ENCODE measurements around the gene RCAN2. TPM values are rescaled to one million over a fixed set of nuclear protein-coding genes. Genes with fewer than 3 reads are reported as not detected.

Gene RCAN2
- polyA plus RNA-seq, 1 donor = 4.7 TPM

DNA sequence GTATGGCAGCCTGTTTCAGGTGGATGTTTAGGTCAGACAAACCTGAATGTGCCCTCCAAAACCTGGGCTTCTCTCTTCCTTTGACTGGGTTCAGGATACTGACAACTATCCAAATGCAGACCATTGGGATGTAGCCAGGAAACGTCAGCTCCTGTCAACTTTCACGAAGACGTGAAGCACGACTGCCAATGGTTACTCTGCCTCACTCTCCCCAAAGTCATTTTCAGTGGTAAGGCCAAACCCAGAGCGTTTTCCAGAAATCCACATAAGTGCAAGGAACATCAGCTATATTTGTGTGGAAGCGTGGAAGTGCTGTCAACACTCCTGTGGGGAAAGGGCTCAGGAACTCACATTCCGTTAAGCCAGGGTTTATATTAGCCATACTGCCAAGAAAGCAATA is 20.1 kb upstream of the RCAN2 start:
- DNase-seq = no peak
- H3K4me1 ChIP-seq (ENCODE audit: control insufficient read depth, insufficient read depth, low read length) = no peaks in the 10 kb centered on the region
- H3K27ac ChIP-seq (ENCODE audit: low read length) = no peak overlapping the region
- no peaks in the 10 kb centered on the region for H3K9me3 ChIP-seq (ENCODE audit: control insufficient read depth, low read depth, low read length)
- H3K36me3 ChIP-seq (ENCODE audit: control insufficient read depth, insufficient read depth, low read length) = no peaks in the 10 kb centered on the region
- no peaks in the 10 kb centered on the region for H3K27me3 ChIP-seq (ENCODE audit: control insufficient read depth, insufficient read depth, low read length)
- H3K4me3 ChIP-seq (ENCODE audit: low read length) = no peak overlapping the region
- no CpG with 5 or more reads among the region's 7 CpGs for WGBS (ENCODE audit: insufficient coverage, low lambda C conversion rate)

DNA sequence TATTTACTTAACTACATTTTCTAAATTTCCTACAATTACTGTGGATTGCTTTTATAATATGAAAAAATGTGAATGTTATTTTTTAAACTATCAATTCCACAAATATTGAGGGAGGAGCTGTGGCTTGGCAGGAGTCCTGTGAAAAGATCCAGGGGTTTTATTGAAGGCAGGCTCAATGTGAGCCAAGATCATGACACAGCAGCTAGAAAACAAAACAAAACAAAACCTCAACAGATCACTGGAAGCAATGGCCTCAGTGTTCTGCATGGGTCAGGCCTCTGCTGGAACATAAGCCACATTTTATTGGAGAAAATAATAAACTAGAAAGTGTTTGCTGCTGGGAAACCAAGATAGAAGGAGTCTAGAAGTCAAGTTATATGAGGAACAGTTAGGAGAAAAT is 19.4 kb upstream of the RCAN2 start:
- H3K27me3 ChIP-seq (ENCODE audit: control insufficient read depth, insufficient read depth, low read length) = no peaks in the 10 kb centered on the region
- no peak overlapping the region for H3K27ac ChIP-seq (ENCODE audit: low read length)
- H3K4me1 ChIP-seq (ENCODE audit: control insufficient read depth, insufficient read depth, low read length) = no peaks in the 10 kb centered on the region
- no peaks in the 10 kb centered on the region for H3K9me3 ChIP-seq (ENCODE audit: control insufficient read depth, low read depth, low read length)
- DNase-seq = no peak
- H3K36me3 ChIP-seq (ENCODE audit: control insufficient read depth, insufficient read depth, low read length) = no peaks in the 10 kb centered on the region
- H3K4me3 ChIP-seq (ENCODE audit: low read length) = no peak overlapping the region

DNA sequence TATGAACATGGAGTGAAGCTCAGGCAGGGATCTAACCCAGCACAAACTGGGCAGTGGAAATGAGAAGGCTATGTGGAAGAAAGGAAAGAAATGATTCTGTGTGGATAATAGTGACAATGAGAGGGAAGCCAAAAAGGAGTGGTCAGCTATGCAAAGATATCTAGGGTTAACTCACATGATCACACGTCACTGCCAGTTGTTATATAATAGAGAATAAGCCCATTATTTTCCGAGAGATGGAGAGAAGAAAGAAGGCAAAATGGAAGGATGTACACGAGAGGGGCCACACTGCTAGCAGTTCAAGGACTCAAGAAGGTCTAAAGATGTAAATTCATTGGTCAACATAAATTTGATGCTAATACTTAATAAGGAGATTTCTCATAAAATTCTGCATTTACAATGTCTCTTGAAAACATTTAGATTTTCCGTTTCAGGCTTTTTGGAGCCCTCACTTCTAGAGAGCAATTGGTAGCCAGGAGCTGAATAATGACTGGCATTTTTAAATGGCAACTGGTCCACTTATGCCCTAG is 18.8 kb upstream of the RCAN2 start:
- Histone ChIP-seq H3K36me3 (ENCODE audit: control insufficient read depth, insufficient read depth, low read length) (no peaks in the 10 kb centered on the region), H3K27ac (ENCODE audit: low read length) (no peak overlapping the region), H3K4me3 (ENCODE audit: low read length) (no peak overlapping the region), H3K9me3 (ENCODE audit: control insufficient read depth, low read depth, low read length) (no peaks in the 10 kb centered on the region), H3K4me1 (ENCODE audit: control insufficient read depth, insufficient read depth, low read length) (no peaks in the 10 kb centered on the region), H3K27me3 (ENCODE audit: control insufficient read depth, insufficient read depth, low read length) (no peaks in the 10 kb centered on the region)
- 60% methylated on average over 1 of the region's 4 CpGs for WGBS (ENCODE audit: insufficient coverage, low lambda C conversion rate)
- no peak for DNase-seq

DNA sequence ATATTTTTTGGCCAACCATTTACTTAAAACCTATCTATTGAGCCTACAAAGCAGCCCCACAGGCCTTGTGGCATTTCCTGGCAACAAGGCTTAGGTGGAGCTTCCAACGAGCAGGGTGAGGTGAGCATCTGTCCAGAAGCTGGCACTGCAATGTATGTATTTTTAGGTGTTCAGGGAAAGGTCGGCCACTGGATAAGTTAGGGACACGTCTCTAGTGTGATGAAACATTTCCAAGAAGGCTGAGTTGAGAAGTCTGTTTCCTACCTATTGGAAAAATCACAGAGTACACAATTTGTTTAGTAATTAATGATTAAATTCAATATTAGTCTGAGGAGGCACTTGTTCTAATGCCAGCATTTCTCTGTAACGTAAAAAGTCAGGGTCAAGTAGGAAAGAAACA is 17.8 kb upstream of the RCAN2 start:
- H3K4me1 ChIP-seq (ENCODE audit: control insufficient read depth, insufficient read depth, low read length) = no peaks in the 10 kb centered on the region
- WGBS (ENCODE audit: insufficient coverage, low lambda C conversion rate) = 100% methylated on average over 1 of the region's 4 CpGs

DNA sequence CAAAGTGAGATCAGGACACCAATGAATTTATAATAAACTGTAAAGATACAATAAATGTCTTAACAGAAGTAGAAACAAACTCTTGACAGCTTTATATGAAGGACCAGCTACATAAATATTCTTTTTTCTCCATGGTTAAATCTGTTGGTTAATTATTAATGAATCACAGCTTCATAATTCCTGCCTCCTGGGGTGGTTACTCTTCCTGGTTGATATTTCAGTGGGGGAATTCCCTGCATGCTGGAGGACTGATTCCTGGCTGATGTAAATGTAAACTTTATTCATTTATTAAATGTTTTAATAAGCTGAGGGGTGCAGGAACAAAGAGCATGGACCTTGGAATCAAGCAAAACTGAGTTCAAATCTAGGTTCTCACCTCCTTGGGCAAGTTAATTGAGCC is 16.2 kb upstream of the RCAN2 start:
- Histone ChIP-seq H3K27ac (ENCODE audit: low read length) (no peak overlapping the region), H3K4me1 (ENCODE audit: control insufficient read depth, insufficient read depth, low read length) (no peaks in the 10 kb centered on the region), H3K4me3 (ENCODE audit: low read length) (no peak overlapping the region), H3K27me3 (ENCODE audit: control insufficient read depth, insufficient read depth, low read length) (no peaks in the 10 kb centered on the region), H3K9me3 (ENCODE audit: control insufficient read depth, low read depth, low read length) (no peaks in the 10 kb centered on the region), H3K36me3 (ENCODE audit: control insufficient read depth, insufficient read depth, low read length) (no peaks in the 10 kb centered on the region)
- DNase-seq = no peak

More for the DNA sequence above, 17.8 kb upstream of the RCAN2 start:
- Histone ChIP-seq H3K9me3 (ENCODE audit: control insufficient read depth, low read depth, low read length) (no peaks in the 10 kb centered on the region), H3K27ac (ENCODE audit: low read length) (no peak overlapping the region), H3K36me3 (ENCODE audit: control insufficient read depth, insufficient read depth, low read length) (no peaks in the 10 kb centered on the region), H3K27me3 (ENCODE audit: control insufficient read depth, insufficient read depth, low read length) (no peaks in the 10 kb centered on the region), H3K4me3 (ENCODE audit: low read length) (no peak overlapping the region)
- no peak for DNase-seq

DNA sequence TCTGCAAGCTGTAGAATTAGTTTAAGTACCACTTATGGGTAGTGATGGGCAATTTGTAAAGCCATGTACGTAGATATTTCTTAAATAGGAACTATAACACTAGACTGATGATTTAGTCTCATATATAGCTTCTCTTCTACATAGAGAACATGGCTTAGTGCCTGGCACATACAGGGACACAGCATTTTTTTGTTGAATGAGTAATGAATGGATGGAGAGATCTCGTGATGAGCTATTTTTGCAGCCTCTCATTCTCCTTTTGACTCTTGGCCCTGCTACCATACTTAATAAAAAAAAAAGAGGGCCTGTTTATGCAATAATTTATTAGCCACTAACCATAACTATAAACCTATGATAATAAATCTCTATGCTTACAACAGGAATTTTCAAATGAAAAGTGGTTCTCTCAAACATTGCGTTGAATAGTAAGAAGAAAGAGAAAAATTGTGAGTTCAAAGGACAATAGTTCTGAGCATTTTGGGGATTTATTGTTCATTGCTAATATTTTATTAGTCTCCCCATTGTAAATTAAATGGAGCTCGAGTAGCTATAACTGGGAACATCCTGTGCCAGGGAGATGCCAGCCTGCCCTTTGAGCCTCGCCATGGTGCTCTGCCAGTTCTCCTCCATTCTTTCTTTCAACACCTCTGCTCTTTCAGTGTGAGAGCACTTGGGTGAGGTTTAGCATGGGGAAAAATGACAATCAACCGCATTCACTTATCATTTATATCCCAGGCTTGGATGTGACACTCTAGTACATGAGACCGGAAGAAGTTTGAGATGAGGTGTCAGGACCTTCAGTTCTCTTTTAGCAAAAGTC is 14.7 kb upstream of the RCAN2 start:
- 100% methylated on average over 1 of the region's 7 CpGs for WGBS (ENCODE audit: insufficient coverage, low lambda C conversion rate)
- no peak for DNase-seq
- no peak overlapping the region for H3K27ac ChIP-seq (ENCODE audit: low read length)

DNA sequence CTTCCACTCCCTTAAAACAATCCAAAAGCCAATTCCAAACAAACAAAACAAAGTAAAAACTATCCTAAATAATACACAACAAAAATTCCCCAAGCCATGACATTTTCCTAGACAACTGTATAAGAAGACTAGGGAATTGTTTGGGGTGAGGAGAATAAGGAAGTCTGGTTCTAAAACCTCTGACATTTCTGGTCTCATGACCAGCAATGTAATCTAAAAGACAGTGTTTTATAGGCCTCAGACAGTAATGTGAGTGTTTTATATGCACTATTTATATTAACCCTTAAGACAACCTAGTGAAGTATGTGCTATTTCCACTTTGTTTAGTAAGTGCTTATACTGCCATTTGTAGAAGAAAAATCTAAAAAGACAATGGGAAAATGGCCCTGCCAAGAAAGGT is 13.0 kb upstream of the RCAN2 start:
- Histone ChIP-seq H3K27ac (ENCODE audit: low read length) (no peak overlapping the region), H3K36me3 (ENCODE audit: control insufficient read depth, insufficient read depth, low read length) (no peaks in the 10 kb centered on the region), H3K9me3 (ENCODE audit: control insufficient read depth, low read depth, low read length) (no peaks in the 10 kb centered on the region), H3K27me3 (ENCODE audit: control insufficient read depth, insufficient read depth, low read length) (no peaks in the 10 kb centered on the region), H3K4me1 (ENCODE audit: control insufficient read depth, insufficient read depth, low read length) (no peaks in the 10 kb centered on the region), H3K4me3 (ENCODE audit: low read length) (no peak overlapping the region)
- peak in 1 of 2 donors; percentile 25 for DNase-seq

More for the DNA sequence above, 14.7 kb upstream of the RCAN2 start:
- H3K27me3 ChIP-seq (ENCODE audit: control insufficient read depth, insufficient read depth, low read length) = no peaks in the 10 kb centered on the region
- H3K9me3 ChIP-seq (ENCODE audit: control insufficient read depth, low read depth, low read length) = no peaks in the 10 kb centered on the region
- no peaks in the 10 kb centered on the region for H3K36me3 ChIP-seq (ENCODE audit: control insufficient read depth, insufficient read depth, low read length)
- H3K4me3 ChIP-seq (ENCODE audit: low read length) = no peak overlapping the region
- H3K4me1 ChIP-seq (ENCODE audit: control insufficient read depth, insufficient read depth, low read length) = no peaks in the 10 kb centered on the region

DNA sequence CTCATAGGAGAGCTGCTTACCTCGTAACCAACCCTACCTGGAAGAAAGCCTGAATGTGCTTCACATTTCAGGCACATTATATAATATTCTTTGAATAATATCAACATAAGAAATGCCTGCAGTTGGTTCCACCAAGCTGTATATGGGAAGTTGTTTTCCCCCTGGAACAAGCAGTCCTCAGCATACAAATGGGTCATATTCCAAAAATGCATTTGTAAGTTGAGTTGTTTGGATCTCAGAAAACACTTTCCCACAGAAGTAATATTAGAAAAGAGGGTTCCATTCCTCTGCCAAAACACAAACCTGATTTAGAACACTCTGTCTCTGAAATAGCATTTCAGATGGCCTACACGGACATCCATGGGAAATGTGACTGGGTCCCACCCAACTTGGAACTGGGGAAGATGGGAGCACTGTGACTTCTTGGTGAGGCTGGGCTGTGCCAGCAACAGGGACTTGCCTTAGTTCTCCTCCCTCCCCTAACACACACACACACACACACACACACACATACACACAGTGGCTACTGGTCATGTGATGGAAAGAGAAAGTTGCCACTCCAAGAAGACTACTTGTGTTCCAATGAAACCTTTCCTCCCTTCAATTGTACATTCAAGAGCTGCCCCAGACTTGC is 11.4 kb upstream of the RCAN2 start:
- no CpG with 5 or more reads among the region's 2 CpGs for WGBS (ENCODE audit: insufficient coverage, low lambda C conversion rate)
- H3K36me3 ChIP-seq (ENCODE audit: control insufficient read depth, insufficient read depth, low read length) = no peaks in the 10 kb centered on the region
- DNase-seq = no peak
- no peak overlapping the region for H3K27ac ChIP-seq (ENCODE audit: low read length)
- H3K9me3 ChIP-seq (ENCODE audit: control insufficient read depth, low read depth, low read length) = no peaks in the 10 kb centered on the region
- H3K4me3 ChIP-seq (ENCODE audit: low read length) = no peak overlapping the region
- H3K4me1 ChIP-seq (ENCODE audit: control insufficient read depth, insufficient read depth, low read length) = no peaks in the 10 kb centered on the region
- H3K27me3 ChIP-seq (ENCODE audit: control insufficient read depth, insufficient read depth, low read length) = no peaks in the 10 kb centered on the region

DNA sequence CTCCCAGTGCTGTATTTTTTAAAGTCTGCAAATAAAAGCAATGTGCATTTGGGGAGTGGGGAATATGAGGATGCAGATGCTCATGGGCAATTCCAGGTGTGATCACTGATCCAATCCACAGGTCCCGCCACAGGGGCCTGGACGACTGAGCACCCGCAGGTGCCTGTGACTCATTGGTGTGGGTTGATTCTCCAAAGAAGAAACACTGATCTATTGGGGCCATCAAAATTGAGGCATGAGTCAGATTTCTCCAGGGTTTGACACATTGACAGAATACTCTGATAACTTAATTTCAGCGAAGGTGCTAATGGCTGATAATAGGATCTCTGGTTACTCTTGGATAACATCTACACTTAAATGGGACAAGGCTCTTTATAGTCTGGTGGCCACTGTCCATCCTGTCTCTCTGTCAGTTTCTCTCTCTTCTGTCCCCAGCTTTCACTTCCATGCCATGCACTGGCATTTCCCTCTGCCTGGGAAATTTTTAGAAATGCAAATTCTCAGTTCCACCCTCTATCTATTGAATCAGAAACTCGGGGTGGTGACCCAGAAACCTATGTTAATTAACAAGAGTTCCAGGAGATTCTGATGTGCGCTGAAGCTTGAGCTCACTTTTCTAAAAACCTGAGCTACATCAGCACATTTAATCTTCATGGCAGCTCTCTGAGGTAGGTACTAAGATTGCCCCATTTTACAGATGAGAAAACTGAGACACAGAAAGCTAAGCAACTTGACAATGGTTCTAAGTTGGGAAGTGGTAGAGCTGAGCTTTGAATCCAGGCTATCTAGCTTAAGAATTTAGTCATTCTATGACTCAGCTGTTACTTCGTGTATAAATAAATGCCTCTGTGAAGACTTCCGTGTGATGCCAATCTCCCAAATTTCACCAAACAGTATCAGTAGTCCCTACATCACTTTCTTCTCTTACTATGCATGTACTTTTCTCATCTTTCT is 10.2 kb upstream of the RCAN2 start:
- H3K4me1 ChIP-seq (ENCODE audit: control insufficient read depth, insufficient read depth, low read length) = no peaks in the 10 kb centered on the region
- no peaks in the 10 kb centered on the region for H3K9me3 ChIP-seq (ENCODE audit: control insufficient read depth, low read depth, low read length)
- H3K36me3 ChIP-seq (ENCODE audit: control insufficient read depth, insufficient read depth, low read length) = no peaks in the 10 kb centered on the region
- H3K27me3 ChIP-seq (ENCODE audit: control insufficient read depth, insufficient read depth, low read length) = no peaks in the 10 kb centered on the region
- DNase-seq = no peak
- H3K4me3 ChIP-seq (ENCODE audit: low read length) = no peak overlapping the region
- H3K27ac ChIP-seq (ENCODE audit: low read length) = no peak overlapping the region
- WGBS (ENCODE audit: insufficient coverage, low lambda C conversion rate) = 100% methylated on average over 1 of the region's 8 CpGs

DNA sequence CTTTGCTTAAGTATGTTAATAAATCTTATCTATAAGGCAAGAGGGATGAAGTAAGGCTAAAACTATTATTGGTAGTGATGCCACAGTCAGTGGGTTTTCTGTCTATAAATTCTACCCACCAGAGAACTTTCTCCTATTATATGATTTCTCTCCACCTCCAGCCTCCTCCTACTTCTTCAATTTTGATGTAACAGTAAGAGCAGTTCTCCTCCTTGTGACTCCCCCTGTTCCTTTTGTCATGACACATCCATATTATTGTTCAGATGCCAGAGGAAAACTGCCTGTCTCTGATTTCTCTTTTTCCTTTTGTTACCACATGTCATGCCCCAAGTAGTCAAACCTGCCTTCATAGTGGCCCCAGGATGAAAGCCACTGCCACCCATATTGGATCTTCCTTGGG is 9.1 kb upstream of the RCAN2 start:
- Histone ChIP-seq H3K27ac (ENCODE audit: low read length) (no peak overlapping the region), H3K9me3 (ENCODE audit: control insufficient read depth, low read depth, low read length) (no peaks in the 10 kb centered on the region), H3K36me3 (ENCODE audit: control insufficient read depth, insufficient read depth, low read length) (no peaks in the 10 kb centered on the region), H3K4me1 (ENCODE audit: control insufficient read depth, insufficient read depth, low read length) (no peaks in the 10 kb centered on the region), H3K27me3 (ENCODE audit: control insufficient read depth, insufficient read depth, low read length) (no peaks in the 10 kb centered on the region), H3K4me3 (ENCODE audit: low read length) (no peak overlapping the region)
- no peak for DNase-seq

All from large intestine (tissue), 3 donors.